ENCODE measurements around the gene RBM33.

Gene RBM33

GRCh38 chr7:155791836-155792235 lies 147.4 kb downstream of the RBM33 start:
- Histone ChIP-seq H3K27ac (ENCODE audit: low read length) (no peak overlapping the region), H3K4me3 (ENCODE audit: low read length) (no peak overlapping the region), H3K36me3 (ENCODE audit: control insufficient read depth, insufficient read depth, low read length) (no peaks in the 10 kb centered on the region), H3K9me3 (ENCODE audit: control insufficient read depth, insufficient read depth, low read length) (no peaks in the 10 kb centered on the region; the same call in 1 of the 2 replicates), H3K27me3 (ENCODE audit: control insufficient read depth, insufficient read depth, low read length) (peaks cover 2% of the 10 kb centered on the region; the same call in 1 of the 2 replicates), H3K4me1 (ENCODE audit: control insufficient read depth, insufficient read depth, low read length) (no peaks in the 10 kb centered on the region)
- WGBS (ENCODE audit: insufficient coverage, insufficient read length), result 97% methylated on average over 4 of the region's 7 CpGs
- no peak for DNase-seq (ENCODE audit: low read depth, low spot score)

GRCh38 chr7:155792315-155792960 lies 148.0 kb downstream of the RBM33 start:
- Histone ChIP-seq H3K36me3 (ENCODE audit: control insufficient read depth, insufficient read depth, low read length) (no peaks in the 10 kb centered on the region), H3K9me3 (ENCODE audit: control insufficient read depth, insufficient read depth, low read length) (no peaks in the 10 kb centered on the region; the same call in 1 of the 2 replicates)
- WGBS (ENCODE audit: insufficient coverage, insufficient read length), result 96% methylated on average over 5 of the region's 14 CpGs

DNA sequence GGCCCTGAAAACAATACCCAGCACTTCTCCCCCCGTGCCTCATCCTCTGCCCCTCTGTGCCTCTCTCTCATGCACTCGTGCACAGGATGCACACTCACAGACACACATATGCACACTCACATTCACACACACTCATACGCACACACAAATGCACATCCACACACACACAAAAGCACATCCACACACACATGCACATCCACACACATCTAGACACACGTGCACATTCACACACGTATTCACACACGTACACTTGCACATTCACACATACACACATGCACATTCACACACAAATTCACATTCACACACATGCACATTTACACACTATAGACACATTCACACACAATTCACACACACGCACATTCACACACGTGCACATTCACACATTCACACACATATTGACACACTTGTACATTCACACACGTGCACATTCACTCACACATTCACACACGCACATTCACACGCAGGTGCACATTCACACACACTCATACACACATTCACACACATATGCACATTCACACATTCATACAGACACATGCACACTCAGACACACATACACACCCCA lies 148.6 kb downstream of the RBM33 start:
- no peaks in the 10 kb centered on the region for H3K36me3 ChIP-seq (ENCODE audit: control insufficient read depth, insufficient read depth, low read length)
- DNase-seq (ENCODE audit: low read depth, low spot score), result no peak
- 100% methylated on average over 3 of the region's 11 CpGs for WGBS (ENCODE audit: insufficient coverage, insufficient read length)
- H3K4me1 ChIP-seq (ENCODE audit: control insufficient read depth, insufficient read depth, low read length), result no peaks in the 10 kb centered on the region
- no peak overlapping the region for H3K4me3 ChIP-seq (ENCODE audit: low read length)
- no peaks in the 10 kb centered on the region; the same call in 1 of the 2 replicates for H3K27me3 ChIP-seq (ENCODE audit: control insufficient read depth, insufficient read depth, low read length)
- no peaks in the 10 kb centered on the region; the same call in 1 of the 2 replicates for H3K9me3 ChIP-seq (ENCODE audit: control insufficient read depth, insufficient read depth, low read length)
- no peak overlapping the region for H3K27ac ChIP-seq (ENCODE audit: low read length)

More at GRCh38 chr7:155792315-155792960, 148.0 kb downstream of the RBM33 start:
- no peaks in the 10 kb centered on the region for H3K4me1 ChIP-seq (ENCODE audit: control insufficient read depth, insufficient read depth, low read length)
- H3K4me3 ChIP-seq (ENCODE audit: low read length), result no peak overlapping the region
- H3K27ac ChIP-seq (ENCODE audit: low read length), result no peak overlapping the region
- no peak for DNase-seq (ENCODE audit: low read depth, low spot score)
- H3K27me3 ChIP-seq (ENCODE audit: control insufficient read depth, insufficient read depth, low read length), result no peaks in the 10 kb centered on the region

DNA sequence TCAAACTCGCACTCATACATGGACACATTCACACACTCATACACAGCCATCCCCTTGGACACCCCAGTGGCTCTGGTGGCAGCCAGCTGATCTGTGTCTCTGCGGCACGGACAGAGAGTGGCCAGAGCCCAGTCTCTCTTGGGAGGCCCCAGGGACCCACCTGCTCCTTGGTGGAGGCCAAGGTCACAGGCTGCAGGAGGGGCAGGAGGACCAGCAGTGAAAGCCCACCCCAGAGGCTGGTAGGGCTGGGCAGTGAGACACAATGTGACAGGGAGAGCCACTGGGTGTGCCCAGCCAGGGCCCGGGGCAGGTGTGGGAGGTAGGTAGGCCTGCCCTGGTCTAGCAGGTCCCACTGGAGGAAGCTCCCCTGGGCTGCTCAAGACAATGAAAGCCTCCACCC lies 149.3 kb downstream of the RBM33 start:
- Histone ChIP-seq H3K9me3 (ENCODE audit: control insufficient read depth, insufficient read depth, low read length) (no peaks in the 10 kb centered on the region; the same call in 1 of the 2 replicates), H3K36me3 (ENCODE audit: control insufficient read depth, insufficient read depth, low read length) (no peaks in the 10 kb centered on the region), H3K4me1 (ENCODE audit: control insufficient read depth, insufficient read depth, low read length) (no peaks in the 10 kb centered on the region), H3K27me3 (ENCODE audit: control insufficient read depth, insufficient read depth, low read length) (peaks cover 1% of the 10 kb centered on the region; the same call in 1 of the 2 replicates), H3K27ac (ENCODE audit: low read length) (no peak overlapping the region), H3K4me3 (ENCODE audit: low read length) (no peak overlapping the region)
- DNase-seq (ENCODE audit: low read depth, low spot score), result no peak
- no CpG with 5 or more reads among the region's 4 CpGs for WGBS (ENCODE audit: insufficient coverage, insufficient read length)

DNA sequence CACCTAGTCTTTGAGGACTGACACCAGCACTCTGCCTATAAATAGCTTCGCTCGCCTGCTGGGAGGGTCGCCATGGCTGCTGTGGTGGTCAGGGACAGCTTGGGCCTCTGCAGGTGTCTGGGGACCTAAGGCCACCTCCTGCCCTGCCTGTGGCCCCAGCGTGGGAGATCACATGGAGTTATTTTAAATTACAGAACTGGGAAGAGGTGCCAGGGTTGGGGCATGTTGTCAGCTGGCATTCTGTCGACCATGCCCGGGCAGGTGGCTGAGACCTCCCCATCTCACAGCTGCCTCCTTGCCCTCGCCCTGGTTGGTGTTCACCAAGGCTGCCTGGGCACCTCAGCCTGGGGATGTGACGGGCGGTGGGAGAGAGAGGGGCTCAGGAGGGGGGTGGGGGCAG lies 149.7 kb downstream of the RBM33 start:
- no CpG with 5 or more reads among the region's 9 CpGs for WGBS (ENCODE audit: insufficient coverage, insufficient read length)
- no peaks in the 10 kb centered on the region; the same call in 1 of the 2 replicates for H3K9me3 ChIP-seq (ENCODE audit: control insufficient read depth, insufficient read depth, low read length)

DNA sequence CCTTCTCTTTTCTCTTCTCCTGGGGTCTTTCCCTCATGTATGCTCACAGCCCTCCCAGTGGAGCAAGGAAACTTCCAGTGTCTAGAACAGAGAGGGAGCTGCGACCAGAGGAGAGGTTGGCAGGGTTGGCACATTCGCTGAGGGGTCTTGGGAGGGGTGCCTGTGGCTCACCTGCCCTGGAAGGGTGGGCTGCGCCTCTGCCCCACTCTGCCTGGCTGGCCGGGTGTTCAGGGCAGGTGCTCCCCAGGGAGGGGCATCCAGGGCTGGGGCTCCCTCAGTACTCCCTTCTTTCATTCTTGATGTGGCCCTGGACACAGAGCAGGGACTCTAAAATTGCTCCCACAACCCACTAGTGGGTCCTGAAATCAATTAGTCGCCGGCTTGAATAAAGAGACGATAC lies 150.9 kb downstream of the RBM33 start:
- H3K27ac ChIP-seq (ENCODE audit: low read length), result no peak overlapping the region

More for the DNA sequence above, 149.7 kb downstream of the RBM33 start:
- Histone ChIP-seq H3K36me3 (ENCODE audit: control insufficient read depth, insufficient read depth, low read length) (no peaks in the 10 kb centered on the region), H3K27ac (ENCODE audit: low read length) (no peak overlapping the region), H3K27me3 (ENCODE audit: control insufficient read depth, insufficient read depth, low read length) (peaks cover 2% of the 10 kb centered on the region; the same call in 1 of the 2 replicates), H3K4me1 (ENCODE audit: control insufficient read depth, insufficient read depth, low read length) (no peaks in the 10 kb centered on the region), H3K4me3 (ENCODE audit: low read length) (no peak overlapping the region)
- DNase-seq (ENCODE audit: low read depth, low spot score), result no peak

GRCh38 chr7:155795951-155796350 lies 151.5 kb downstream of the RBM33 start:
- no peak for DNase-seq (ENCODE audit: low read depth, low spot score)
- no peaks in the 10 kb centered on the region for H3K36me3 ChIP-seq (ENCODE audit: control insufficient read depth, insufficient read depth, low read length)
- no peaks in the 10 kb centered on the region; the same call in 1 of the 2 replicates for H3K4me1 ChIP-seq (ENCODE audit: control insufficient read depth, insufficient read depth, low read length)
- no peak overlapping the region for H3K4me3 ChIP-seq (ENCODE audit: low read length)
- H3K27me3 ChIP-seq (ENCODE audit: control insufficient read depth, insufficient read depth, low read length), result peaks cover 14% of the 10 kb centered on the region; the same call in 1 of the 2 replicates
- H3K27ac ChIP-seq (ENCODE audit: low read length), result no peak overlapping the region
- WGBS (ENCODE audit: insufficient coverage, insufficient read length), result no CpG with 5 or more reads among the region's 8 CpGs
- no peaks in the 10 kb centered on the region; the same call in 1 of the 2 replicates for H3K9me3 ChIP-seq (ENCODE audit: control insufficient read depth, insufficient read depth, low read length)

More for the DNA sequence above, 150.9 kb downstream of the RBM33 start:
- Histone ChIP-seq H3K9me3 (ENCODE audit: control insufficient read depth, insufficient read depth, low read length) (no peaks in the 10 kb centered on the region; the same call in 1 of the 2 replicates), H3K4me3 (ENCODE audit: low read length) (no peak overlapping the region), H3K27me3 (ENCODE audit: control insufficient read depth, insufficient read depth, low read length) (peaks cover 9% of the 10 kb centered on the region; the same call in 1 of the 2 replicates), H3K4me1 (ENCODE audit: control insufficient read depth, insufficient read depth, low read length) (no peaks in the 10 kb centered on the region; the same call in 1 of the 2 replicates), H3K36me3 (ENCODE audit: control insufficient read depth, insufficient read depth, low read length) (no peaks in the 10 kb centered on the region)
- WGBS (ENCODE audit: insufficient coverage, insufficient read length), result no CpG with 5 or more reads among the region's 7 CpGs
- DNase-seq (ENCODE audit: low read depth, low spot score), result no peak

- Histone ChIP-seq H3K27me3 (ENCODE audit: control insufficient read depth, insufficient read depth, low read length) (peaks cover 19% of the 10 kb centered on the region; the same call in 1 of the 2 replicates), H3K36me3 (ENCODE audit: control insufficient read depth, insufficient read depth, low read length) (no peaks in the 10 kb centered on the region), H3K27ac (ENCODE audit: low read length) (no peak overlapping the region), H3K9me3 (ENCODE audit: control insufficient read depth, insufficient read depth, low read length) (no peaks in the 10 kb centered on the region; the same call in 1 of the 2 replicates), H3K4me3 (ENCODE audit: low read length) (no peak overlapping the region), H3K4me1 (ENCODE audit: control insufficient read depth, insufficient read depth, low read length) (no peaks in the 10 kb centered on the region; the same call in 1 of the 2 replicates)
- DNase-seq (ENCODE audit: low read depth, low spot score), result no peak
- WGBS (ENCODE audit: insufficient coverage, insufficient read length), result no CpG with 5 or more reads among the region's 60 CpGs
Observed at GRCh38 chr7:155796381-155797261, 152.2 kb downstream of the RBM33 start.

GRCh38 chr7:155797262-155798250 lies 153.1 kb downstream of the RBM33 start:
- DNase-seq (ENCODE audit: low read depth, low spot score), result no peak
- Histone ChIP-seq H3K27ac (ENCODE audit: low read length) (no peak overlapping the region), H3K4me3 (ENCODE audit: low read length) (no peak overlapping the region; the same call in 1 of the 2 replicates), H3K27me3 (ENCODE audit: control insufficient read depth, insufficient read depth, low read length) (peaks cover 21% of the 10 kb centered on the region), H3K9me3 (ENCODE audit: control insufficient read depth, insufficient read depth, low read length) (no peaks in the 10 kb centered on the region; the same call in 1 of the 2 replicates), H3K36me3 (ENCODE audit: control insufficient read depth, insufficient read depth, low read length) (no peaks in the 10 kb centered on the region), H3K4me1 (ENCODE audit: control insufficient read depth, insufficient read depth, low read length) (no peaks in the 10 kb centered on the region; the same call in 1 of the 2 replicates)
- WGBS (ENCODE audit: insufficient coverage, insufficient read length), result no CpG with 5 or more reads among the region's 38 CpGs

Data from iPS DF 6.9 (cell line).